Renal pelvis (tissue), 12 donors: ENCODE data around the gene IL21. TPM values are rescaled to one million over a fixed set of nuclear protein-coding genes. Genes with fewer than 3 reads are reported as not detected.
"Not testable (repeated sequence)": the region's sequence is repeated elsewhere in the genome, so short reads cannot be mapped to it uniquely, and the experiment has no call there.

ENCODE experiments used
- DNase-seq: peaks from one replicate; pipeline ENCODE4 v3.0.0-alpha.2; 2013
- long read RNA-seq, 16 experiments: transcript quantifications; one replicate each; lab custom pipeline, GENCODE V29; 2026
- polyA plus RNA-seq, 3 donors: library from polyadenylated mRNA; unstranded; fragments of 120-200 nt; gene quantifications; one replicate each; pipeline ENCODE4 v1.2.1, GENCODE V29; 2013; ENCODE audit not compliant: insufficient read length in 3 of 3

IL21 gene
- not detected for polyA plus RNA-seq
- long read RNA-seq, donor 1 = 0 reads
- long read RNA-seq, donor 2 = 0 reads
- long read RNA-seq, donor 3 = 0 reads
- long read RNA-seq, donor 4 = 0 reads
- long read RNA-seq, donor 5 = 0 reads
- long read RNA-seq, donor 6 = 0 reads
- long read RNA-seq, donor 7 = 0 reads
- long read RNA-seq, donor 8 = 0 reads
- long read RNA-seq, donor 9 = 0 reads
- long read RNA-seq, donor 10 = 0 reads
- long read RNA-seq, donor 11 = 0 reads
- long read RNA-seq, donor 12 = 0 reads
- long read RNA-seq, donor 13 = 0 reads
- long read RNA-seq, donor 14 = 0 reads
- long read RNA-seq, donor 15 = 0 reads
- long read RNA-seq, donor 16 = 0 reads

DNA sequence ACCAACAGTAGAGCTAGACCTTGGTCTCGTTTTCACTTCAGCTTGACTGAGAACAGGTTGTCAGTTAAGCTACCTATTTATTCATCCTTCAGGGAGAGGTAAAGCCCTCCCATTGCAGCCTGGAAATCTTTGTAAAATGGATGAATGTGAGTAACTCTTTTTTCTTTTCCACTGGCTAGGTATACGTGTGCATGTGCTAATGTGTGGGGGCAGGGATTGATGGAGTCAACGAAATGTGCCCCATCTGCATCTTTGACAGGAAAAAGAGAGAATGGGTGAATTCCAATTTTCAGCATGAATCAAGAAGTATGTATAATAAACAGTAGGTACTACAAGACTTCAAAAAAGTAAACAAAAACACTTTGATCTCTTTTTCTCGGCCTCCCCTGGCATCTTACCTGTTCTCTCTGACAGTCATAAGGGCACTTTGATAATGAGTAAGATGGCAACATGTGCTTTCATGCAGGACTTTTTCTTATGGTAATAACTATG is at the start of gene IL21:
Gene IL21 (minus strand): TSS at position 51 of the 492 bp plus-strand sequence. CDS start 55 bp downstream, outside the sequence.
- DNase-seq = no peak

DNA sequence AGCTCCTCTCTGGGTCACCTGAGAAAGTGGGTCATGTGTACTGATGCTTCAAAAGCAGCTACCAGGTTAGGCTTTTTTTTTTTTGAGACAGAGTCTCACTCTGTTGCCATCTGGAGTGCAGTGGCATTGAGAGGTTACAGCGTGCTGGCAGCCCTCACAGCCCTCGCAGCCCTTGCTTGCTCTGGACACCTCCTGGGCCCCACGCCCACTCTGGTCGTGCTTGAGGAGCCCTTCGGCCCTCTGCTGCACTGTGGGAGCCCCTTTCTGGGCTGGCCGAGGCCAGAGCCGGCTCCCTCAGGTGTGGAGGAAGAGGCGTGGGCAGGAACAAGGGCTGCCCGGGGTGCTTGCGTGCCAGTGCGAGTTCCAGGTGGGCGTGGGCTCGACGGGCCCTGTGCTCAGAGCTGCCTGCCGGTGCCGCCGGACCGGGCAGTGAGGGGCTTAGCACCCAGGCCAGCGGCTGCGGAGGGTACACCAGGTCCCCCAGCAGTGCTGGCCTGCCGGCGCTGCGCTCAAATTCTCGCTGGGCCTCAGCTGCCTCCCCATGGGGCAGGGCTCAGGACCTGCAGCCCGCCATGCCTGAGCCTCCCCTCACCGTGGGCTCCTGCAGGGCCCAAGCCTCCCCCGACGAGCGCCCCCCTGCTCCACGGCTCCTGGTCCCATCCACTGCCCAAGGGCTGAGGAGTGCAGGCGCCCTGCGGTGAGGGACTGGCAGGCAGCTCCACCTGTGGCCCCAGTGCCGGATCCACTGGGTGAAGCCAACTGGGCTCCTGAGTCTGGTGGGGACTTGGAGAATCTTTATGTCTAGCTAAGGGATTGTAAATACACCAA is 49.3 kb upstream of the IL21 start:
- DNase-seq = no peak

DNA sequence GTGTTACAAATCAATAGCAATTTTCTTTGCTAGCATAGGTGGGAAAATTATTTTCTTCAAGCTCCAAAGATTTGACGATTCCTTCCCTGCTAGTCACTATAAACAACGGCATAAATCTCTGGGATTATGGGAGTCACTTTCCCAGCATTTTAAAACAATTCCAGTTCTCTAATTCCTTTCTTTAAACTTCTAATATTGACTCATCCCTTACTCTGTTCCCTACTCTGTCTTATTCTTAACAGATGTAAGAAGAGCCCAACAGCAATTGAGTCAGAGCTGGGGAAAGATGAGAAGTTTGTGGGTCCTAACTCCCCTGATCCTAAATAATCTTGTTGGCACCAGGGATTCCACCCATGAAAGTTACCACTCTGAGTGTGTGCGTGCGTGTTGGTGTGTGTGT is 47.4 kb upstream of the IL21 start:
- DNase-seq = no peak

- peak; percentile 19 for DNase-seq
Measured at GRCh38 chr4:122666527-122667245, 45.8 kb upstream of the IL21 start.

- no peak for DNase-seq
Measured at GRCh38 chr4:122665161-122665929, 44.5 kb upstream of the IL21 start.

GRCh38 chr4:122663814-122664610 is 43.1 kb upstream of the IL21 start:
- DNase-seq = no peak

GRCh38 chr4:122663291-122663690 is 42.4 kb upstream of the IL21 start:
- DNase-seq = no peak

DNA sequence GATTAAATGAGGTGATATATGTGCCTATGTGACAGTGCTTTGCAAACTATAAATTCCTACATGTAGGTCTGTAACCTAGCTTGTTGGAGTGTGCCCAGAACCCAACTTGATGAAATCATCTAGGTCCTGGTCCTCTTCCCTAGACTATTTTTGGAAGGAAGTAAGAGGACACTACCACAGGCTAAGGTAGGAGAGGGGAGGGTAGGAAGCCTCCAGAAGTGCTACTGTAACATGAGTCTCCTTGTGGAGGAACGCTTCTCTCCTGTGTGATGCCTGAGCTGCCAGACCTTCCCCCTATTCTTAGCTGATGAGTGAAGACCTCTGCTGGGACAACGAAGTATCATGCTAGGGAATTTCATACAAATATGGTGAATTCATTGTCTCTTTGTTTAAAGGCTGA is 41.8 kb upstream of the IL21 start:
- no peak for DNase-seq

DNA sequence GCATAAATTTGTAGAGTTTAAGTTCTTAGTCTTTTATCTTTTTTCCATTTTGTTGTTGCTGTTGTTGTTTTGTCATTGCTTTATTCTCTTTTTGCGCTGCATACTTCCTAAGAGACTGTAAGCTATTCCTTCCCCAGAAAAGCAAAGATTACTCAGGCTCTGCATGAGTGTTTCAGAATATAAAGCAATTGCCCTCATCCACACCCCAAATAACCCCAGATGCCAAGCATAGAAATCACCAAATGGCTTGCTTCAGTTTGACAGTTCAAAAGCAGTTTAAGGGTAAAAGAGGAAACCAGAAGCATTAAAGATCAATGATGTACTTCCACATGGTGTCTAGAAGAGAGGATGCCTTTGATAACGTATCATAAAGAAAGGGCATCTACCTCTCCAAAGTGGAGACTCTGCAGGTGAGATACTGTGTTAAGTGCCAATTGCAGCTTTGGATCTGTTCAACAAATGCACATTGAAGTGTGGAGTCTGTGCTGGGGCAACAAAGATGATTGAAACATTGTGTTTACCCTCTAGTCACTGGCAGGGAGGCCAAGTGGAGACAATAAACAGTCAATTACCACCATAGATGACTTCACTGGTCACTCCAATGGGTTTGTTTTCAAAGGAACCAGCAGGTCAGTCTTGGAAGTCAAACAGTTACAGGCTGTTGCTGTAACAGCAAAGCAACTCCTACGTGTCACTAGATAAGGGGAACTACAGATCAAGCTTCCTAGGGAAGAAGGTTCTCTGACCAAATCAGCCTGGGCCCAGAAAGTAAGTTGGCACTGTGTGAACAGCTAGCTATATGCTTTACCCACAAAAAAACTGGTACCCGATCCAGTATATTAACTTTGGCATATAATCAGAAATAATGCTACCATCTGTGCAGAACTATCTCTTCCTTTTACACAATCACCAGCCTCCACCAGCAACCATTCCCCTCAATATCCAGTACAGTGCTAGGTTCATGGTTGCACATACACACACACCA is 40.6 kb upstream of the IL21 start:
- DNase-seq = no peak

- DNase-seq = no peak
Measured at GRCh38 chr4:122658818-122659295, 38.0 kb upstream of the IL21 start.

DNA sequence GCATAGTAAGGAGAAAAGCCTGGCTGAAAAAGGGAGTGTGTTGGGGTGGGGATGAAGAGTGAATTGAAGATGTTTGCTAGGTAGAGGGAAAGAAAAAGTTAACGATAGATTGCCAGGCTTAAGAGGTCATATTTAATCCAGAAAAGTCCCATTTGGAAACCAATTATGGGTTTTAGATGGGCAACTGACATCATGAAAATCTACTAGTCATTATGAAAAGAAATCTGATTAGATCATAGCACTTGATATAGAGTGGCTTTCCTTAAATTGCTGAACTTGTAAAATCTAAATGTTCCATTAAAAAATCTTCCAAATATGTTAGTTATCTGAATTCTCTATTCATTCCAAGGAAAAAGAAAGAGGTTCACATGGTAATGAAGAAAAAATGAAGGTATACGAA is 37.5 kb upstream of the IL21 start:
- no peak for DNase-seq

DNA sequence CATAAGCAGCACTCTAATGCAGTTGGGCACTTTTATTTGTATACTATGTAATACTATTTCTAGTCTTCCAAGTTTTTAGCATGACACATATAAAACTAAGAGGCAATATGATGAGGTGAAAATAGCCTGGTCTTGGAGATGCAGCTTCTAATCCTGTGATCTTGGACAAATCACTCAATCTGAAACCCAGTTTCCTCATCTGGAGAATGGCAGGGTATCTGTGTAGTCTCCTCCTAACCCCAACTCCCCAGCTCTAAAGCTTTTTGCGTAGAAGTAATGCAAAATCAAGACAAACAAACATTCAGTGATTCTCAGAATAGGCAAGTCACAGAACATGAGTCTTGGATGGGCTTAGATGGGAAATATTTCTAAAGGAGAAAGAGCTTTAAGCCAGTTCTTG is 36.7 kb upstream of the IL21 start:
- no peak for DNase-seq

DNA sequence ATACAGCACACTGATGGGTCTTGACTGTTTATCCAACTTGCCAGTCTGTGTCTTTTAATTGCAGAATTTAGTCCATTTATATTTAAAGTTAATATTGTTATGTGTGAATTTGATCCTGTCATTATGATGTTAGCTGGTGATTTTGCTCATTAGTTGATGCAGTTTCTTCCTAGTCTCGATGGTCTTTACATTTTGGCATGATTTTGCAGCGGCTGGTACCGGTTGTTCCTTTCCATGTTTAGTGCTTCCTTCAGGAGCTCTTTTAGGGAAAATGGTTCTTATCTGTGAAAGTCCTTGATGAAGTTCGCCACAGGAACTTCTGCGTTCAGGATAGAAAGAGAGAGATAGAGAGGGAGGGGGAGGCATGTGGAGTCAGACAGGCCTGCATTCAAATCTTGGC is 35.7 kb upstream of the IL21 start:
- DNase-seq = not testable (repeated sequence)

DNA sequence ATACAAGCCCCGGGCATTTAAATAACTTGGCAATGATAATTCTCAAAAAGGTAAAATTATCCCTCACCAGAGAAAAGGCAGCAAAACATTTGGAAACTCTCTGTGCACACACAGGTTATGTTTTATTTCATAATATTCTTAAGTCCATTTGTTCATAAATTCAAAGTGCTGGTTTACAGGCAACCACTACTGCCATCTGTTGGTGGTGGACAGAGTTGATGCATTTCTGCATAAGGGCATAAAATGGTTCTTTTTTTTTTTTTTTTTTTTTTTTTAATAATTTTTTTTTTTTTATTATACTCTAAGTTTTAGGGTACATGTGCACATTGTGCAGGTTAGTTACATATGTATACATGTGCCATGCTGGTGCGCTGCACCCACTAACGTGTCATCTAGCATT is 31.5 kb upstream of the IL21 start:
- no peak for DNase-seq

DNA sequence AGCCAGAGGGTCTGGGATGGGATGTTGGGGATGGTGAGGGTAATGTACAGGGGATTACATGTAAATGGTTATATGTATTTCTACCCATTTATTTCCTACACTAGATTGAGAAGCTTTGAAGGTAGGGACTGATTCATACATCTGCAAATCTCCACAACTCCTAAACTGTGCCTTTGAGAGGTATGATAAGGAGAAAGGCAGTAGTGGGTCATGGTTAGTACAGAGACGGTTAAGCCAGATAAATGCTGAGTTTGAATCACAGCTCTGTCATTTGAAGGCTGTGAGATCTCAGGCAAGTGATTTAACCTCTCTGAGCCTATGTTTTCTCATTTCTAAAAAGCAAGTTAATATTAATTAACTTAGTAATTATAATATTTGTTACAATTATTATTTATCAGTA is 29.3 kb upstream of the IL21 start:
- no peak for DNase-seq

- DNase-seq = no peak
Measured at GRCh38 chr4:122647656-122648055, 26.8 kb upstream of the IL21 start.

DNA sequence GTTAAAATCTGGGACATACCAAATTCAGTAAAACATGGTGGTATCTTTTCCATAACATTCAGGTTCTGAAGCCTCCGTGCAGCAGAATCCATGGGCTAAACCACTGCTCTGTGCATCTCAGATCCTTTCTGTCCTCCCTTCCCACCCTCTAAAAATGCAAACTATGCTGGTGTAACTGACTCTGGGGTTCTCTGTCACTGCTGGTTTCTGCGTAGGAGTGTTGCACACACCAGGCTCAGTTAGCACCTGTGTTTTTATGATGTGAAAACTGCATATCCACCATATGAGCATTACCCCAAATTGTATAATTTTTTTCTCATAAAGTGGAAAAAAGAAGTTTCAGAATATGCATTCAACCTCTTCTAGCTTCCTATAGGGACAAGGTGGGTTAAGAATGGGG is 22.4 kb upstream of the IL21 start:
- no peak for DNase-seq

DNA sequence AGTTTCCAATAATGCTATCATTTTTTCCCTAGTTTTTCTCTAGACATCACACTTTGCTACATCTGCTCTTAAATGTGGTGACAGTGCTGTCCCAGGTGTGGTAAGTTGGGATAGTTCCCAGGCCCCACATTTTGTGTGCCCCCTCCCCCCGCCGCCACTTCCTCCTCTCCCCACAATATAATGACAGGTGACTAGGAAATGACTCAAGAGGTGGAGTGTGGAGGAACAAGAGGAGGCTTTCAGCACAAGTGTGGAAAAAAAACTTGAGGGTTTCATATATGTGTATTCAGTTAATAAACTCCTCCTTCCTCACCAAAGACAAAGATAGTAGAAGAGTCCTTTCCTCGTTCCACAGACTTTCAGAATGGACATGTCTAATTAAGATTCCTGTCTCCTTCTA is 18.3 kb upstream of the IL21 start:
- DNase-seq = no peak

DNA sequence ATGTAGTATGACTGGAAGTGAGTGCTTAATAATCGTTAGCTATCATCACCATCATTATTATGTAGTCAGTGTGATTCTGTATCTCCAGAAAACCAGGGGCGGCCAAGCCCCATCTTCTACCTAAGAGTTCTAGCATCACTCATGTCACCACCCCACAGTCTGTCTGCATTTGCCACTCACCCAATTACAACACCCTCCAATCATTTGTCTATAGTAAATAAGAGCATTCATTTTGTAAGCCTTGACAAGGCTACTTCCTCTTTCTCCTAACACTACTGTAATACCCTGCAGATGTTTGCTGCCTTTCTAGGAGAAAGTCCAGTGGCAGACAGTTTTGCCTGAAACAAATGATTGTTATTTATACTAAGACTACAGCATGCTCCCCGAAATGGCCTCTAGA is 15.8 kb upstream of the IL21 start:
- no peak for DNase-seq
